Heart right ventricle (tissue), 16 donors: Measurements from ENCODE around the gene TSPAN11. TPM values are rescaled to one million over a fixed set of nuclear protein-coding genes. Genes with fewer than 3 reads are reported as not detected.

Experiments used
- ATAC-seq, 8 donors: fragments of 200-7000 bp; cut with Tn5 transposase; one replicate each; pipeline ENCODE4 v1.9.1; 2020; ENCODE audit warnings: mild to moderate bottlenecking in 8 of 8, moderate library complexity in 8 of 8, moderate number of reproducible peaks in 1 of 8
- DNase-seq, 2 donors: peaks; one replicate each; pipeline ENCODE4 v3.0.0-alpha.2; 2020
- H3K27ac ChIP-seq, 10 donors: fragments of 200-600 bp; sonication (generic) in 2 of 10; one replicate each; pipeline versions ENCODE4 v1.5.0 to v1.8.0; 2020 to 2022; ENCODE audit warnings: mild to moderate bottlenecking in 3 of 10
- H3K27me3 ChIP-seq, 7 donors: fragments of 200-600 bp; one replicate each; pipeline ENCODE4 v1.8.0; 2021 to 2022; ENCODE audit warnings: mild to moderate bottlenecking in 2 of 7
- H3K36me3 ChIP-seq, 9 donors: fragments of 200-600 bp; sonication (generic) in 1 of 9; one replicate each; pipeline versions ENCODE4 v1.5.0 to v1.8.0; 2020 to 2022; ENCODE audit warnings: mild to moderate bottlenecking in 2 of 9
- H3K4me1 ChIP-seq, 9 donors: fragments of 200-600 bp; sonication (generic) in 1 of 9; one replicate each; pipeline versions ENCODE4 v1.5.0 to v1.8.0; 2020 to 2022; ENCODE audit warnings: mild to moderate bottlenecking in 4 of 9
- H3K4me3 ChIP-seq, 10 donors: fragments of 200-600 bp; sonication (generic) in 2 of 10; one replicate each; pipeline versions ENCODE4 v1.5.0 to v1.8.0; 2020 to 2022; ENCODE audit warnings: mild to moderate bottlenecking in 7 of 10, moderate library complexity in 2 of 10
- H3K9me3 ChIP-seq, 11 donors: fragments of 200-600 bp in 10 of 11; sonication (generic) in 2 of 11; one replicate each; pipeline versions ENCODE4 v1.5.0 to v1.8.0; 2013 to 2022; ENCODE audit warnings: mild to moderate bottlenecking in 2 of 11, control low read depth in 1 of 11, moderate library complexity in 1 of 11
- WGBS, 2 donors: extraction: QIAGEN DNeasy Blood & Tissue Kit; methylation state at CpG; one replicate each; pipeline ENCODE4 v1.1.7; 2013; ENCODE audit warnings: inconsistent platforms in 1 of 2; 5-methylcytosine and 5-hydroxymethylcytosine counted together
- intact Hi-C, 10 donors: fragments of 100-400 bp; cut with DNase I; formaldehyde crosslinking; loops; one replicate each; pipeline versions ENCODE4 v1.11.1 to v1.14.2; 2022
- polyA plus RNA-seq, 2 donors: library from polyadenylated mRNA; stranded (reverse); fragments of 200-250 nt; gene quantifications; one replicate each; pipeline ENCODE4 v1.2.3, GENCODE V29; 2013
- total RNA-seq, 10 donors: library from RNA; stranded (reverse); fragmentation: NEBNext Ultra II Directional in 3 of 10; extraction: Animal tissue kit (Norgen Biotek cat#: 25700) in 3 of 10; gene quantifications; one replicate each; pipeline versions ENCODE4 v1.2.1 to v1.2.4, GENCODE V29; 2021 to 2023
- TF ChIP-seq, protein P1 (sequence below), 9 donors: fragments of 200-600 bp; sonication (generic) in 2 of 9; IDR thresholded peaks; one replicate each; pipeline versions ENCODE4 v1.5.0 to v1.8.0; 2021 to 2022; ENCODE audit warnings: antibody characterized with exemption in 9 of 9, mild to moderate bottlenecking in 5 of 9, moderate library complexity in 1 of 9
- donor health status: Arrhythmogenic right ventricular cardiomyopathy.
- donor health status: ischemic (EF 13 %, LVEDD 7.1; RV severe dilation, severe dysfunction).
- donor health status: healthy with polysubstance abuse.
- donor health status: DM: no; HTN: yes; CAD: no.
- donor health status: DM: no; HTN: no; CAD: no.
- donor health status: ischemic (EF 25% LVEDD 6.9; RV normal size, moderate dysfunction).
- donor health status: ischemic (EF 25% LVEDD 5.7; RV mildly dilated, moderate dysfunction).
- donor health status: healthy.
- donor health status: DM: yes; HTN: yes; CAD: no.
- donor health status: Ischemic cardiomyopathy.
- donor health status: ischemic (EF 35%, LVEDD 5.7; RV mildly dilated, moderate dysfunction).
- donor health status: nonischemic (EF 11% LVEDD 7.7; RV severe dilation, severe dysfunction).
- donor health status: DM: yes; HTN: yes; CAD: no.
- donor health status: PGD.
- donor health status: ischemic (EF 29% LVEDD 5.4; RV normal size, mild dysfunction).
- donor health status: nonischemic (EF 23%, LVEDD 6.1; RV moderate dilation, normal function).

TSPAN11 gene
- total and polyA plus RNA-seq, 12 donors = 0.60 to 2.9 (median 0.94) TPM

GRCh38 chr12:31006416-31007152 lies 80.0 kb downstream of the TSPAN11 start:
- 93 to 96% methylated on average over 9 of the region's 9 CpGs for WGBS, 2 donors
- Histone ChIP-seq H3K27me3 (no peaks in the 10 kb centered on the region), H3K36me3 (no peaks in the 10 kb centered on the region), H3K4me1 (no peaks in the 10 kb centered on the region), H3K4me3 (no peak overlapping the region), H3K27ac (no peak overlapping the region), H3K9me3 (no peaks in the 10 kb centered on the region)
- DNase-seq = no peak
- TF ChIP-seq, protein P1, sequence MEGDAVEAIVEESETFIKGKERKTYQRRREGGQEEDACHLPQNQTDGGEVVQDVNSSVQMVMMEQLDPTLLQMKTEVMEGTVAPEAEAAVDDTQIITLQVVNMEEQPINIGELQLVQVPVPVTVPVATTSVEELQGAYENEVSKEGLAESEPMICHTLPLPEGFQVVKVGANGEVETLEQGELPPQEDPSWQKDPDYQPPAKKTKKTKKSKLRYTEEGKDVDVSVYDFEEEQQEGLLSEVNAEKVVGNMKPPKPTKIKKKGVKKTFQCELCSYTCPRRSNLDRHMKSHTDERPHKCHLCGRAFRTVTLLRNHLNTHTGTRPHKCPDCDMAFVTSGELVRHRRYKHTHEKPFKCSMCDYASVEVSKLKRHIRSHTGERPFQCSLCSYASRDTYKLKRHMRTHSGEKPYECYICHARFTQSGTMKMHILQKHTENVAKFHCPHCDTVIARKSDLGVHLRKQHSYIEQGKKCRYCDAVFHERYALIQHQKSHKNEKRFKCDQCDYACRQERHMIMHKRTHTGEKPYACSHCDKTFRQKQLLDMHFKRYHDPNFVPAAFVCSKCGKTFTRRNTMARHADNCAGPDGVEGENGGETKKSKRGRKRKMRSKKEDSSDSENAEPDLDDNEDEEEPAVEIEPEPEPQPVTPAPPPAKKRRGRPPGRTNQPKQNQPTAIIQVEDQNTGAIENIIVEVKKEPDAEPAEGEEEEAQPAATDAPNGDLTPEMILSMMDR (IDR thresholded peaks at IDR 0.05) = no peak
- ATAC-seq = no peak
- intact Hi-C loops = no loop called here

- no peak for ATAC-seq
- intact Hi-C loops = no loop called here
- 87 to 93% methylated on average over 3 of the region's 3 CpGs for WGBS, 2 donors
- no peak overlapping the region for H3K4me3 ChIP-seq
- H3K9me3 ChIP-seq = no peaks in the 10 kb centered on the region
- DNase-seq = no peak
- no peaks in the 10 kb centered on the region for H3K27me3 ChIP-seq
- H3K4me1 ChIP-seq = no peaks in the 10 kb centered on the region
- TF ChIP-seq, protein P1 (IDR thresholded peaks at IDR 0.05) = no peak
- no peak overlapping the region for H3K27ac ChIP-seq
- H3K36me3 ChIP-seq = no peaks in the 10 kb centered on the region
Measured at GRCh38 chr12:31007153-31007495, 80.6 kb downstream of the TSPAN11 start.

GRCh38 chr12:31007636-31008175 lies 81.2 kb downstream of the TSPAN11 start:
- ATAC-seq (no peak), DNase-seq (no peak)
- Histone ChIP-seq H3K27me3 (no peaks in the 10 kb centered on the region), H3K9me3 (no peaks in the 10 kb centered on the region), H3K36me3 (no peaks in the 10 kb centered on the region), H3K4me1 (no peaks in the 10 kb centered on the region), H3K27ac (no peak overlapping the region), H3K4me3 (no peak overlapping the region)
- intact Hi-C loops = no loop called here
- WGBS, 2 donors = 82 to 83% methylated on average over 5 of the region's 5 CpGs
- TF ChIP-seq, protein P1 (IDR thresholded peaks at IDR 0.05) = no peak

- no peak overlapping the region for H3K4me3 ChIP-seq
- intact Hi-C loops = no loop called here
- no peaks in the 10 kb centered on the region for H3K27me3 ChIP-seq
- no peaks in the 10 kb centered on the region for H3K36me3 ChIP-seq
- TF ChIP-seq, protein P1 (IDR thresholded peaks at IDR 0.05) = no peak
- H3K9me3 ChIP-seq = no peaks in the 10 kb centered on the region
- no peak for DNase-seq
- WGBS, 2 donors = 82 to 88% methylated on average over 6 of the region's 6 CpGs
- no peaks in the 10 kb centered on the region for H3K4me1 ChIP-seq
- no peak for ATAC-seq
- no peak overlapping the region for H3K27ac ChIP-seq
Measured at GRCh38 chr12:31008241-31008761, 81.8 kb downstream of the TSPAN11 start.
